Measurements from ENCODE around the gene SHTN1.

GRCh38 chr10:116948530-116948870 lies 56.5 kb downstream of the SHTN1 start:
- TF ChIP-seq CTCF (IDR thresholded peaks at IDR 0.05 in 2 of 3, conservative IDR thresholded peaks at IDR 0.05 in 1 of 3; ENCODE audit: control insufficient read depth in 2 of 3, extremely low read depth in 1 of 3, insufficient read depth in 1 of 3, low read depth in 3 of 3, low read length in 3 of 3) (no peak), CHD1 (IDR thresholded peaks at IDR 0.05; ENCODE audit: low read depth, low read length) (no peak), ZSCAN29 (IDR thresholded peaks at IDR 0.05) (no peak), MTA3 (IDR thresholded peaks at IDR 0.05; ENCODE audit: borderline replicate concordance, low read length) (no peak), YY1 (IDR thresholded peaks at IDR 0.05; ENCODE audit: low read depth, low read length) (no peak), POLR2A (IDR thresholded peaks at IDR 0.05; ENCODE audit: low read depth, low read length) (no peak), SRF (IDR thresholded peaks at IDR 0.05; ENCODE audit: low read depth in 2 of 2, low read length in 2 of 2) (no peak), FOXM1 (IDR thresholded peaks at IDR 0.05; ENCODE audit: low read depth, low read length) (no peak), BCLAF1 (IDR thresholded peaks at IDR 0.05) (no peak), BRCA1 (IDR thresholded peaks at IDR 0.05; ENCODE audit: low read depth, low read length) (no peak), EP300 (IDR thresholded peaks at IDR 0.05; ENCODE audit: borderline replicate concordance in 1 of 2, control insufficient read depth in 1 of 2, low read depth in 2 of 2, low read length in 2 of 2) (no peak), ATF7 (IDR thresholded peaks at IDR 0.05; ENCODE audit: low read depth) (no peak), CEBPB (IDR thresholded peaks at IDR 0.05; ENCODE audit: borderline replicate concordance in 1 of 2, low read depth in 2 of 2, low read length in 2 of 2) (no peak), ESRRA (IDR thresholded peaks at IDR 0.05; ENCODE audit: low read length) (no peak)

Data from GM12878 (cell line).